ENCODE data around the gene TAS1R1. TPM values are rescaled to one million over a fixed set of nuclear protein-coding genes. Genes with fewer than 3 reads are reported as not detected.

TAS1R1 gene
- total and polyA plus RNA-seq, 9 of the 15 experiments (the other 6 are each of a cell fraction or from before 2014, with no cell fraction given) = 0.06 TPM; not detected in 8

GRCh38 chr1:6585841-6586240, 30.7 kb downstream of the TAS1R1 start:
- in situ Hi-C loops (cut with MboI) (no loop called here), intact Hi-C loops (cut with micrococcal nuclease) (no loop called here)
- H3K79me2 ChIP-seq (ENCODE audit: control insufficient read depth, insufficient read depth, low read length) = peaks cover 34% of the 10 kb centered on the region
- no TSS peak for BruUV-seq (replicated peaks)
- no peak overlapping the region for H2AFZ ChIP-seq (ENCODE audit: low read depth, low read length)
- H3K27ac ChIP-seq (ENCODE audit: extremely low read depth, low read depth, low read length) = no peak overlapping the region
- no peak for TF ChIP-seq SOX6 (IDR thresholded peaks at IDR 0.05)
- FAIRE-seq (no peak), ATAC-seq (no peak), DNase-seq (ENCODE audit: extremely low read depth in 1 of 4, low spot score in 3 of 4) (no peak)
- ChIA-PET CTCF (ENCODE audit: low intra/inter-chr PET ratio) (no interaction called here), POLR2A (interaction anchor here (0.7 to 13.4 kb wide), 2 partner anchors 14 to 86 kb away, joined by 3 to 221 read pairs; partner anchors contain the start of gene KLHL21)
- H3K9ac ChIP-seq (ENCODE audit: insufficient read depth in 1 of 2, low read depth in 2 of 2, low read length in 2 of 2) = peak overlapping the region in 1 of 2 experiments; percentile 82; a peak in 1 of 4 replicates
- H3K9me1 ChIP-seq (ENCODE audit: control insufficient read depth, insufficient read depth, low read length) = peaks cover 19% of the 10 kb centered on the region
- H3K36me3 ChIP-seq (ENCODE audit: control insufficient read depth, insufficient read depth, low read length) = peaks cover 74% of the 10 kb centered on the region; the same call in 2 of the 3 replicates
- H3K9me3 ChIP-seq (replicated peaks; ENCODE audit: control insufficient read depth, insufficient read depth, low read depth, low read length) = no peaks in the 10 kb centered on the region
- peaks cover 33% of the 10 kb centered on the region for H4K20me1 ChIP-seq (replicated peaks; ENCODE audit: control insufficient read depth, insufficient read depth, low read length)
- no peak overlapping the region for H3K4me3 ChIP-seq
- 97% methylated on average over 7 of the region's 7 CpGs for WGBS (ENCODE audit: insufficient coverage, low coverage, missing lambda C conversion rate)
- H3K4me1 ChIP-seq (replicated peaks in 1 of 2; ENCODE audit: control insufficient read depth in 2 of 2, insufficient read depth in 2 of 2, low read length in 2 of 2) = peaks cover 33 to 66% of the 10 kb centered on the region in 2 experiments; a peak in 4 of 5 replicates
- no peaks in the 10 kb centered on the region for H3K27me3 ChIP-seq (ENCODE audit: control insufficient read depth in 2 of 2, insufficient read depth in 2 of 2, low read length in 2 of 2)
- no peak overlapping the region for H3K4me2 ChIP-seq (ENCODE audit: insufficient read depth, low read length)

GRCh38 chr1:6586404-6586816, 31.3 kb downstream of the TAS1R1 start:
- H3K4me1 ChIP-seq (replicated peaks in 1 of 2; ENCODE audit: control insufficient read depth in 2 of 2, insufficient read depth in 2 of 2, low read length in 2 of 2) = peaks cover 28 to 64% of the 10 kb centered on the region in 2 experiments; a peak in 4 of 5 replicates
- no peak overlapping the region for H3K4me2 ChIP-seq (ENCODE audit: insufficient read depth, low read length)
- no peak overlapping the region for H3K4me3 ChIP-seq
- ATAC-seq (no peak), DNase-seq (ENCODE audit: extremely low read depth in 1 of 4, low spot score in 3 of 4) (no peak), FAIRE-seq (no peak)
- 89% methylated on average over 11 of the region's 11 CpGs for WGBS (ENCODE audit: insufficient coverage, low coverage, missing lambda C conversion rate)
- peaks cover 32% of the 10 kb centered on the region for H4K20me1 ChIP-seq (replicated peaks; ENCODE audit: control insufficient read depth, insufficient read depth, low read length)
- H2AFZ ChIP-seq (ENCODE audit: low read depth, low read length) = no peak overlapping the region
- TF ChIP-seq POLR2G (IDR thresholded peaks at IDR 0.05; ENCODE audit: low read depth, low read length) (peak; percentile 73), NR3C1 (CRISPR knock-in tag; IDR thresholded peaks at IDR 0.05) (no peak), RBFOX2 (IDR thresholded peaks at IDR 0.05; ENCODE audit: low read depth, low read length) (peak; percentile 54; the same call in 1 of the 2 replicates)
- H3K36me3 ChIP-seq (ENCODE audit: control insufficient read depth, insufficient read depth, low read length) = peaks cover 75% of the 10 kb centered on the region; the same call in 2 of the 3 replicates
- POLR2A ChIA-PET = interaction anchor here (13.4 kb wide), 1 partner anchor 14 kb away, joined by 221 read pairs; the partner anchor contains the start of gene KLHL21
- no peaks in the 10 kb centered on the region for H3K9me3 ChIP-seq (replicated peaks; ENCODE audit: control insufficient read depth, insufficient read depth, low read depth, low read length)
- no peaks in the 10 kb centered on the region for H3K27me3 ChIP-seq (ENCODE audit: control insufficient read depth in 2 of 2, insufficient read depth in 2 of 2, low read length in 2 of 2)
- intact Hi-C loops (cut with micrococcal nuclease) (no loop called here), in situ Hi-C loops (cut with MboI) (no loop called here)
- no peak overlapping the region for H3K27ac ChIP-seq (ENCODE audit: extremely low read depth, low read depth, low read length)
- CTCF ChIA-PET (ENCODE audit: low intra/inter-chr PET ratio) = no interaction called here
- BruUV-seq (replicated peaks) = no TSS peak
- peaks cover 28% of the 10 kb centered on the region for H3K79me2 ChIP-seq (ENCODE audit: control insufficient read depth, insufficient read depth, low read length)
- H3K9me1 ChIP-seq (ENCODE audit: control insufficient read depth, insufficient read depth, low read length) = peaks cover 21% of the 10 kb centered on the region
- peak overlapping the region in 1 of 2 experiments; percentile 82; a peak in 1 of 4 replicates for H3K9ac ChIP-seq (ENCODE audit: insufficient read depth in 1 of 2, low read depth in 2 of 2, low read length in 2 of 2)
